Central memory CD8-positive, alpha-beta T cell (primary cell): ENCODE measurements around the gene CRABP1.

Experiments
- ATAC-seq: fragments of 150-1000 bp; cut with Tn5 transposase; replicated peaks from 2 replicates; pipeline ENCODE4 v1.10.0; 2022; ENCODE audit warnings: mild to moderate bottlenecking, moderate FRiP score, moderate number of reproducible peaks; ENCODE audit not compliant: poor library complexity, severe bottlenecking; ENCODE audit errors: extremely low read depth
- DNase-seq, 2 donors: peaks; one replicate each; pipeline ENCODE4 v3.0.0; 2021; ENCODE audit warnings: low spot score in 2 of 2
- H3K27ac Mint-ChIP-seq: one replicate; pipeline ENCODE4 v1.8.0; 2022; ENCODE audit warnings: low read depth, mild to moderate bottlenecking, moderate library complexity, mixed read lengths
- H3K27me3 Mint-ChIP-seq: one replicate; pipeline ENCODE4 v1.8.0; 2022; ENCODE audit warnings: mixed read lengths
- H3K36me3 Mint-ChIP-seq: one replicate; pipeline ENCODE4 v1.8.0; 2022; ENCODE audit warnings: mild to moderate bottlenecking, moderate library complexity, mixed read lengths; ENCODE audit not compliant: insufficient read depth
- H3K4me1 Mint-ChIP-seq: one replicate; pipeline ENCODE4 v1.8.0; 2022; ENCODE audit warnings: mixed read lengths
- H3K4me3 Mint-ChIP-seq: one replicate; pipeline ENCODE4 v1.8.0; 2022; ENCODE audit warnings: mild to moderate bottlenecking, moderate library complexity, mixed read lengths
- H3K9me3 Mint-ChIP-seq: one replicate; pipeline ENCODE4 v1.8.0; 2022; ENCODE audit warnings: mixed read lengths

Gene CRABP1

DNA sequence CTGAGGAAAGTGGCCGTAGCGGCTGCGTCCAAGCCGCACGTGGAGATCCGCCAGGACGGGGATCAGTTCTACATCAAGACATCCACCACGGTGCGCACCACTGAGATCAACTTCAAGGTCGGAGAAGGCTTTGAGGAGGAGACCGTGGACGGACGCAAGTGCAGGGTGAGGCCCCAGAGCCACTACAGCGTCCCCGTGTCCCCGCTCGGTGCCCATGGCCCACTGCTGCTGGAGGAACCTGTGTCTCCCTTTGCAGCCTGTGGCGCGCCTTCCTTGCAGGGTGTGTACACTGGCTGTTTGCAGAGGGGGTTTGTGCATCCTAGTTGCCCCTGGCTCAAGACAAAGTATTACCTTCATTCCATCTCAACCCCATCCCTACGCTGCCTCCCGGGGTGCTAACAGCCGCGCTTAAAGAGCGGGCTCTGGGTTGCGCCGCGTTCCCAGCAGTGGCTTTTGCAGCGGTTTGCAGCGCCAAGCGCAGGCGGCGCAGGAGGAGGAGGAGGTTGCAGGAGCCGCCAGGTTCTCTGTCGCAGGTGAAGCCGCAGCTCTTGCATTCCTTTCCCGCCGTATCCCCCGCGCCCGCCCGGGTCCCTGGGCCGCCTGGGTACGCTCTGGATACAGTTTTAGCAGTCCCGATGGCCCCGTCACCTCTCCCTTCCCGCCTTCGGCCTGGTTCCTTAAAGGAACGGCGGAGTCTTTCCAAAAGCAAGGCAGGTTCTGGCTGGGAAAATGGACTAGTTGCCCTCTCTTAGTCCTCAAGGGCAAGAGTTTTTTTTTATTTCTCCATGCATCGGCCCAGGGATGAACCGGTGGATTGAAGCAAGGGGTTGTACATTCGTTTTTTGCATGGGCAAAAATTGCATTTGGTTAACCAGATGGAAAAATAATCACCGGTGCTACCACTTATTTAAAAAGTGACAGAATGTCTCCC lies 1.2 kb downstream of the CRABP1 start:
- Mint-ChIP-seq H3K9me3 (no peaks in the 10 kb centered on the region), H3K27ac (no peak overlapping the region), H3K4me3 (no peak overlapping the region), H3K27me3 (peaks cover 60% of the 10 kb centered on the region), H3K4me1 (no peaks in the 10 kb centered on the region), H3K36me3 (no peaks in the 10 kb centered on the region)
- DNase-seq (no peak), ATAC-seq (no peak)

DNA sequence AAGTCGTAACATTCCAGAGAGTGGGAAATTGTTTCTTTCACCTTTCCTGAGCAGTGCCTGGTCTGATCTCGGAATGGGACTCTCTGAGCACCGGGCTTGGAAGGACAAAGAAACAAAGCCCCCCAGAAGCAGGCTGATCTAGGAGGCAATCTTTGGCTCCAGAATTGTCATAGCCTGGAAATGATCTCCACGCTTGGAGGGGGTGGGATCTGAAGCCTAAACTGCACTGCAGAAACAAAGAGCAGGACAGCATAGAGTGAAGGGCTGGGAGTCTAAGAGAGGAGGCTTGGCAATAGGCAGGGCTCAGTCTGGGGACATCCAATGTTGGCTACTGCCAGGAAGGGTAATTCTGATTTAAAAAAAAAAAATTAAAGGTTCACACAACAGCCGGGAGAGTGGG lies 1.9 kb downstream of the CRABP1 start:
- Mint-ChIP-seq H3K36me3 (no peaks in the 10 kb centered on the region), H3K9me3 (no peaks in the 10 kb centered on the region), H3K4me1 (no peaks in the 10 kb centered on the region), H3K4me3 (no peak overlapping the region), H3K27me3 (peaks cover 60% of the 10 kb centered on the region), H3K27ac (no peak overlapping the region)
- ATAC-seq (no peak), DNase-seq (no peak)

DNA sequence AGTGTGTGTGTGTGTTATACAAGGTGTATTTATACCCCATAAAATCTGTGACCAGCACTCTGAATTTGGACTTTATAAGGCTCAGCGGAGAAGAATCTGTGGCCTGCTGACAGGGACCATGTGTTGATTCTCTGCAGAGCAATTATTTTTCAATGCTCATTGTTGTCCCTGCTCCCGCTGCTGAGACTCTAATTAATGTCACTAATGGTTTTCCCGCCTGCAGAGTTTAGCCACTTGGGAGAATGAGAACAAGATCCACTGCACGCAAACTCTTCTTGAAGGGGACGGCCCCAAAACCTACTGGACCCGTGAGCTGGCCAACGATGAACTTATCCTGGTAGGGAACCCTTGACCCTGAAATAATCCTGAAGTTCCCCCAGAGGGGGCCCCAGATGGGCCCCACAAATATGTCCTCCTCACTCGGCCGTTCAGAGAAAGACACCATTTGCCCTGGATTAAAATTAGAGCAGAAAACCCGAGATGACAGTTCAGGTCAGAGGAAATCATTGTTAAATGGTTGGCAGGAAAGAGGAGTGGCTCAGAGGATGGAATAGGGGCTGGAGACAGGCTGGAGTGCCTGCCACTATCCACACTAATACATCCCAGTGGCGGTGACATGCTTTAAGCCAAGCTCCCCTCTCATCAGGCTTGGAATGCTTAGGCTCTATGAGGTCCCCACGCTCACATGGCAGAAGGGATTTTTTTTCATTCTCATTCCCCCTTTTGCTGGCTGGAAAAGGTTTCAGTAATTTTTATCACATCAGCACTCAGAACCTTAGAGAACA lies 3.3 kb downstream of the CRABP1 start:
- Mint-ChIP-seq H3K36me3 (no peaks in the 10 kb centered on the region), H3K4me3 (no peak overlapping the region), H3K27me3 (peaks cover 48% of the 10 kb centered on the region), H3K9me3 (no peaks in the 10 kb centered on the region), H3K4me1 (no peaks in the 10 kb centered on the region), H3K27ac (no peak overlapping the region)
- DNase-seq (no peak), ATAC-seq (no peak)

DNA sequence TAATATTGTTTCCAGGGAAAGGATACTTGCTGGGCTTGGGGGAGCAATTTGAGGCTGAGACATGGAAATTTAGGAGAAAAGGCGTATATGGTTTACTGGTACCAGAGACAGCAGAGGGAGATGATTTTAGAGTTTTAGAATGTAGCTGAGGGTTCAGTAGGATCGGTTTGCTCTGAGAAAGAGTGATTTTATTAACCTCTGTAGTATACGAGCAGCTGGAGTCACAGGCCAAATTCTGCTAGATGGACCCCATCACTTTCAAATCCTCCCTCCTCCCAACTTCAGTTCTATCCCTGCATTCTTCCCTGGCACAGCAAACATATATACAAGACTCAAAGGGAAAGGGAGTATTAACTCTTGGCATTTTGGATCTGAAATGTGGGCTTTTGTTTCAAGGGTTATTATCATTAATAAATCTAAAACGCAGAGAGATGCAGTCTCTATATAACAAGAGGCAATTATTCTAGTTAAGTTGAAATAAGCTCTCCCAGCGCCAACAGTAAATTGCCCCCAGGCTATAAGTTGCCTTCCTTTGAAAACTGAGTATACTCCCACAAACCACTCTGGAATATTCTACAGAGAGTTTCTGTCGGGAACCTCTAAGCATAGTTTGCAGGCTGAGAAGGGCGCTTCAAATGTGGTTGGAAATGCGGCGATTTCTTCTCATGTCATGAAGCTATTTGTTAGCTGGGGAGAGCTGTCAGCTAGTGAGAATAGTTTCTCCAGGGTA lies 5.4 kb downstream of the CRABP1 start:
- Mint-ChIP-seq H3K27me3 (peaks cover 36% of the 10 kb centered on the region), H3K27ac (no peak overlapping the region), H3K4me1 (no peaks in the 10 kb centered on the region), H3K36me3 (no peaks in the 10 kb centered on the region), H3K9me3 (no peaks in the 10 kb centered on the region), H3K4me3 (no peak overlapping the region)
- ATAC-seq (no peak), DNase-seq (no peak)

DNA sequence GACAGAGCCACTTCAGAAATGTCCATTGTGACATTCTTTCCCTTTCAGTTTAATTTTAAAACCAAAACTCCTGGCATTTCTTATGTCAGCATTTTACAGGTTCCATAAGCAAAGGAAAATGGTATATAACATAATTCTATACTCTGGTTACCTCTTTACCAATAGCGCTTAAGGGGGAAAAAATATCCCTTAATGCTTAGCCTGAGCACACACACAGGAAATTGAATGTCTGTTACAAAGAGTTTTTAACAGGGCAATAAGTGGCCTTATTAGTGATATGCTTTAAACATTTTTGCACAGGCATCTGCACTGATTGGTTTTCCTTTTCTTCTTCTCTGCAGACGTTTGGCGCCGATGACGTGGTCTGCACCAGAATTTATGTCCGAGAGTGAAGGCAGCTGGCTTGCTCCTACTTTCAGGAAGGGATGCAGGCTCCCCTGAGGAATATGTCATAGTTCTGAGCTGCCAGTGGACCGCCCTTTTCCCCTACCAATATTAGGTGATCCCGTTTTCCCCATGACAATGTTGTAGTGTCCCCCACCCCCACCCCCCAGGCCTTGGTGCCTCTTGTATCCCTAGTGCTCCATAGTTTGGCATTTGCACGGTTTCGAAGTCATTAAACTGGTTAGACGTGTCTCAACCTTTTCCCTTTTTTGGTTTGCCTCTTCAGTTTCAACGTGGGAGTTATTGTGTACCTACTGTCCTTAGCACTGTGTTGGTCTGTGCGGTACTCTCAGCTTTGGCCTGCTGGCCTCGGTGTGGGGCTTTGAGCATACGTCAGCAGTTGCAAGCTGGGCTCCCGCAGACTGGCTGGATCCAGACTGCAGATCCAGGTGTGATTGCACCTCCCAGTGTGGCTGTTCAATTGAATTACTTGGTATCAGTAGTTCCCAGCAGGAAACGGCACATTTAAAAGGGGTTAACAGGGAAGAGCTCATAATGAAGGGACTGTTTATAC lies 7.7 kb downstream of the CRABP1 start:
- no peaks in the 10 kb centered on the region for H3K9me3 Mint-ChIP-seq
- H3K36me3 Mint-ChIP-seq: no peaks in the 10 kb centered on the region
- ATAC-seq: no peak
- no peak overlapping the region for H3K27ac Mint-ChIP-seq
- H3K27me3 Mint-ChIP-seq: peaks cover 23% of the 10 kb centered on the region
- no peak overlapping the region for H3K4me3 Mint-ChIP-seq
- peaks cover 8% of the 10 kb centered on the region for H3K4me1 Mint-ChIP-seq
- no peak for DNase-seq

DNA sequence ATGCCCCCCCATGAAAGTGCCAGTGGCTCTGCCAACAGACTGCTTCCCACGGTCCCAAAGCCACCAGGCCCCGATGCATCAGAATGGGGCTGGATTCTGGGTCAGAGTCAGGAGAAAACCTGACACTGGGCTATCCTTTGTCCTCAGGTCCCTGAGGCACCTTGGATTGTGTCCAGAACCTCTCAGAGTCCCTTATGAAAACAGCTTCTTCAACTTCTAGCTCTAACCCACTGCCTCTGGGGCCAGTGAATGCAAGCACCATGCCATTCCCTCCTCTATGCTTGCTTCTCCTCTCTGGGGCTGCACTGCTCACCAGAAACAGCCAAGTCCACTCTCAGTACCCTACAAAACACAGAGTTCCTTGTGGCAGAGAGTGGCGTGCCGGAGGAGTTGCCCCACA lies 9.9 kb downstream of the CRABP1 start:
- no peak overlapping the region for H3K4me3 Mint-ChIP-seq
- no peak for ATAC-seq
- no peak overlapping the region for H3K27ac Mint-ChIP-seq
- H3K27me3 Mint-ChIP-seq: peaks cover 12% of the 10 kb centered on the region
- H3K36me3 Mint-ChIP-seq: peaks cover 2% of the 10 kb centered on the region
- H3K4me1 Mint-ChIP-seq: peaks cover 15% of the 10 kb centered on the region
- H3K9me3 Mint-ChIP-seq: no peaks in the 10 kb centered on the region
- no peak for DNase-seq

DNA sequence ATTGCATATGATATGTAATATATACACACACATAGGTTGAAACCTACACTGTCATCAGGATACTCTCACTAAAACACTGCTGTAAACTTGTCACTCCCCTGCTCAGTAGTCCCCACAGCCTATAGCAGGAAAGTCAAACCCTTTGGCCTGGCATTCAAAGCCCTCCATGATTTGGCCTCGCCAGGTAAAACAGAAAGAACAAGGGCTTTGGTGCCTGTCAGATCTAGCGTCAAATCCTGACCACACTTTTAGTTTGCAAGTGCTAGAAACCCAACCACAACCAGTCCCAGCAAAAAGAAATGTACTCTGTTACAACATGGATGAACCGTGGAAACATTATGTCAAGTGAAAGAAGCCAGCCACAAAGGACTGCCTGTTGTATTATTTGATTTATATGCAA lies 11.4 kb downstream of the CRABP1 start:
- no peak for DNase-seq
- no peak overlapping the region for H3K4me3 Mint-ChIP-seq
- H3K4me1 Mint-ChIP-seq: peaks cover 15% of the 10 kb centered on the region
- no peak for ATAC-seq
- peaks cover 8% of the 10 kb centered on the region for H3K27me3 Mint-ChIP-seq
- no peaks in the 10 kb centered on the region for H3K9me3 Mint-ChIP-seq
- no peak overlapping the region for H3K27ac Mint-ChIP-seq
- H3K36me3 Mint-ChIP-seq: peaks cover 2% of the 10 kb centered on the region

DNA sequence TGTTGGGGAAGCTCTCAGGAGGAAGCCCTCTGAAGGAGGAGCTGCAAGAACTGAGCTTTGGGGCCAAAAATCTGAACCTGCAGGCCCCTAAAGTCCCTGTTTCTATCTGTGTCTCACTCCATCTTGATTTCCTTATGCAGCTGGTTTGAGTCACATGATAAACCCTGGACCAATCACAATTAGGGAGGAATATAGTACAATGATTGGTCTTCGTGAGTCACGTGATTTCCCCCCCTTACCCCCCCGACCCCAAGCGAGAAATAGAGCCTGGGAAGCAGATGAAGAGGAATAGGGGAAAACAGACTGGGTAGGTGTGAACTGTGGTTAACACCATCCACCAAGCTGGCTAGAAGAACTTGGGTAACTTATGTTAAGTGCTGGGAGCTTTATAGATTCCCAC lies 12.9 kb downstream of the CRABP1 start:
- peak; percentile 56 for ATAC-seq
- no peaks in the 10 kb centered on the region for H3K9me3 Mint-ChIP-seq
- no peak overlapping the region for H3K4me3 Mint-ChIP-seq
- peaks cover 8% of the 10 kb centered on the region for H3K27me3 Mint-ChIP-seq
- H3K27ac Mint-ChIP-seq: no peak overlapping the region
- peaks cover 15% of the 10 kb centered on the region for H3K4me1 Mint-ChIP-seq
- peaks cover 2% of the 10 kb centered on the region for H3K36me3 Mint-ChIP-seq
- no peak for DNase-seq

DNA sequence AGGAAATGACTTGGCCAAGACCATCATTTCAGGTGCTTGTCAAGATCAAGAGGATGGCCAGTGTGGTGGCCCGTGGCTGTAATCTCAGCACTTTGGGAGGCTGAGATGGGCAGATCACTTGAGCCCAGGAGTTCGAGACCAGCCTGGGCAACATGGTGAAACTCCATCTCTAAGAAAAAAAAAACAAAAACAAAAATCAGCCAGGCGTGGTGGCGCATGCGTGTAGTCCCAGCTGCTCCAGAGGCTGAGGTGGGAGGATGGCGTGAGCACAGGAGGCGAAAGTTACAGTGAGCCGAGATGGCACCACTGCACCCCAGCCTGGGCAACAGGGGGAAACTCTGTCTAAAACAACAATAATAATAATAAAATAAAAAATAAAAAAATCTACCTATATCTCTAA lies 15.0 kb downstream of the CRABP1 start:
- DNase-seq (no peak), ATAC-seq (no peak)
- no peak overlapping the region for H3K4me3 Mint-ChIP-seq
- peaks cover 8% of the 10 kb centered on the region for H3K27me3 Mint-ChIP-seq
- no peak overlapping the region for H3K27ac Mint-ChIP-seq
- peaks cover 2% of the 10 kb centered on the region for H3K36me3 Mint-ChIP-seq
- peaks cover 15% of the 10 kb centered on the region for H3K4me1 Mint-ChIP-seq
- H3K9me3 Mint-ChIP-seq: no peaks in the 10 kb centered on the region

DNA sequence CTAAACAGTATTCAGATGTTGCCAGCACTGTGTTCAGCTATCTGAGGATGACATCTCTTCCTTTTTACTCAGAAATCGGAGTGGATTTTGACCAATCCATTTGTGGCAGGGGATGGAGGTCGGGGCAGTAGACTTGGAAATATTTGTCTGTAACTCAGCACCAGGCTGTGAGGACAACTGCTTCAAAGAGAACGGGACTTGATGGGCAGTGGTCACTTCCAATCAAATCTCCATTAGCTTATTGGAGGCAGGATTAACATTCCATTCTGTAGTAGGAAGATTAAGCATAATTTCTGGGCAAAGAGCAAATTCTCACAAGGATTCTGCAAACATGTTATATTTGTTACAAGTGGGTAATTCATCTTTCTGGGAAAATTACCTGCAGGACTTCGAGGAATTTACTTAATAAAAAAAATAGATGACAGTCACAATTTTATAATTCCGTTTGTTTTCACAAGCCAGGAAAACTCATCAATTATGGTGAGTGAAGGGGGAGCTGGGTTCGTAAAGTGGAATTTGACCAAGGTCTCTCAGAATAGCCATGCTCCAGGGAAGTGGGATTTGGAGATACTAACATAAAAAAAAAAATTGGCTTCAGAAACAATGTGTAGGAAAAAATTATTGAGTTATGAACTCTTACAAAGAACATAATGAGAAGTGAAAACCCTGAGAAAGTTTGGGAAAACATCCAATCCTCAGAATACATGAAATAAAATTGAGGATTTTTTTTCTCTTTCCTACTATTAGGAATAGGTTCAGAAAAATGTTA lies 18.1 kb downstream of the CRABP1 start:
- no peak for DNase-seq
- Mint-ChIP-seq H3K27ac (no peak overlapping the region), H3K36me3 (peaks cover 2% of the 10 kb centered on the region), H3K4me1 (peaks cover 2% of the 10 kb centered on the region), H3K9me3 (no peaks in the 10 kb centered on the region), H3K27me3 (peaks cover 8% of the 10 kb centered on the region), H3K4me3 (no peak overlapping the region)
- ATAC-seq: no peak

DNA sequence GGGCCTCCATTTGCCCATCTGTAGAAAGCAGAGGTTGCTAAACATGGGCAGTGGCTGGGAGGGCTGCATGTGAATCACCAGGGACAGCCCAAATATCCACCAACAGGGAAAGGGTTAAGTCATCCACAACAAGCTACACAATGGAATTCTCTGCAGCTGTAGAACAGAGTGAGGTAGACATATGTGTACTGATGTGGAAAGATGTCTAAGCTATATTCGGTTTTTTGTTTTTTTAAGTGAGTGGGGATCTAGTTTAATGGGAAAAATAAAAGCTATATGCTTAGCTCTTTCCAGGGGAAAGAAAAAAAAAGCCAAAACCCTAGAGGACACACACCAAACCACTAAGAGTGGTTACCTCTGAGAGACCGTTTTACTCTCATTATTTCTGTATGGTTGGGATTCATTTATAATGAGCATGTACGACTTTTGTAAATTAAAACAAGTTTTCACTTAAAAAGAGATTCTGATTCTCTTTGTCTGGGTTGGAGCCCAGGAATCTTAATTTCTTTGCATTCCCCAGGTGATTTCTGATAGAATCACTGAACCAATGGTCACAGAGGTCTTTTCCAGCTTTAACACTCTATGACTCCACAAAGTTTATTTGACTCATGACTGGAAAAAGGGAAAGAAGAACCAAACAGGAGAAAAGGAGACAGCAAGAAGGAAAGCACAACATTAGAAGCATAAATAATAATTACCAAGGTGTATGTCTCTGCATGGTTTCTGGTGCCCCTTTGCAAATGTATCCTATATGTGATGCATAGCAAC lies 19.1 kb downstream of the CRABP1 start:
- Mint-ChIP-seq H3K9me3 (no peaks in the 10 kb centered on the region), H3K4me3 (no peak overlapping the region), H3K4me1 (no peaks in the 10 kb centered on the region), H3K27me3 (peaks cover 10% of the 10 kb centered on the region), H3K36me3 (no peaks in the 10 kb centered on the region), H3K27ac (no peak overlapping the region)
- DNase-seq (no peak), ATAC-seq (no peak)
